Cortex of kidney (tissue), 1 donor: ENCODE results near the gene THADA.

ENCODE experiments used
- DNase-seq: peaks from one replicate; lab custom pipeline; 2025; lab: John Stamatoyannopoulos, UW

Gene THADA

GRCh38 chr2:43441195-43441594 is 154.6 kb downstream of the THADA start:
- DNase-seq = no peak

DNA sequence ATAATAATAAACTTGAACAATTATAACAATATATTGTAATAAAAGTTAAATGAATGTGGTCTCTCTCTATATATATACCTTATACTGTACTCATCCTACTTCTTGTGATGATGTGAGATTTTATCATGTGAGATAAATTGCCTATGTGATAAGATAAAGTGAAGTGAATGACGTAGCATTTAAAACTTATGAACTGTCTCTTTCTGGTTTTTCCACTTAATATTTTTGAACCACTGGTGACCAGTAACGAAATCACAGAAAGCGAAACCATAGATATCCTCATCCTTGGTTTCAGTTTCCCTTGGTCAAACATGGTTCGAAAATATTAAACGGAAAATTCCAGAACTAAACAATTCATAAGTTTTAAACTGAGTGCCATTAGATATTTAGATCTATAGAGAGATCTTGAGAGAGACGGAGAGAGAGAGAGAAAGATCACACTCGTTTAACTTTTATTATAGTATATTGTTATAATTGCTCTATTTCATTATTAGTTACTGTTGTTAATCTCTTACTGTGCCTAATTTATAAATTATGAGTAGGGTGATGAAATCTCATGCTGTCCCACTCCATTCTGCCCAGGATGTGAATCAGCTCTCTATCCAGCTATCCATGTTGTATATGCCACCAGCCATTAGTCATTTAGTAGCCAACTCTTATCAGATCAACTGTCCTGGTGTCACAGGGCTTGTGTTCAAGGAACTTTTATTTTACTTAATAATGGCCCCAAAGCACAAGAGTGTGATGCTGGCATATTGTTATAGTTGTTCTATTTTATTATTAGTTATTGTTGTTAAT is 156.8 kb downstream of the THADA start:
- no peak for DNase-seq

- no peak for DNase-seq
Observed at GRCh38 chr2:43438342-43438741, 157.5 kb downstream of the THADA start.

GRCh38 chr2:43437363-43437762 is 158.5 kb downstream of the THADA start:
- DNase-seq = no peak

- no peak for DNase-seq
Observed at GRCh38 chr2:43436431-43436830, 159.4 kb downstream of the THADA start.

DNA sequence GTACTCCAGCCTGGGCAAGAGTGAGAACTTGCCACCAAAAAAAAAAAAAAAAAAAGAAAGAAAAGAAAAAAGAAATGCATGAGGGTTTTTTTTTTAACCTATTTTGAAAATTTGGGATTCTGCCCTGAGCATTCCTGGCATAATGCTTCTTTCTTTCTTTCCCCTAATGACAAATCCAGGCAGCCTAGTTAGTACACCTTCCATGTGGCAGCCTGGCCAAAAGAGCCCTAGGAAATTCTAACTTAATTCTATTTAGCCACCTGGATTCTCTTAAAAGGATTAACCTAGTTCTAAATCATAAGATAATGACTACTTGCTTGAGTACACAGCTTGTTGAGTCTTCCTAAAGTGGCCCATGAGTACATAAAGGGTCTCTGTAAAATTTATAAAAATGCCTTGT is 160.1 kb downstream of the THADA start:
- no peak for DNase-seq

DNA sequence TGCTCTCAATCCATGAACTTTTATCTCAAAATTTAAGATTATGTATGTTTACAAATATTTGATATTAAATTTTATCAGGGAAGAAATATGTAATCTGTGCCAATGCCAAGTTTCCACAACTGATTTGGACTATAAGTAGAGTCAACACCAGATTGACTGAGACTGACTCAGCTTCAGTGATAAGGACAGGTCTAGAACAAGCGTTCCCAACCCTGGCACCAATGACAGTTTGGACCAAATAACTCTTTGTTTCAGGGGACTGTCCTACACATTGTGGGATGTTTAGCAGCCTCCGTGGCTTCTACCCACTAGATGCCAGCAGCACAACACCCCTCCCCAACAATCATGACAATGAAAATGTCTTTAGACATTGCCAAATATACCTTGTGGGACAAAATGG is 165.3 kb downstream of the THADA start:
- no peak for DNase-seq

DNA sequence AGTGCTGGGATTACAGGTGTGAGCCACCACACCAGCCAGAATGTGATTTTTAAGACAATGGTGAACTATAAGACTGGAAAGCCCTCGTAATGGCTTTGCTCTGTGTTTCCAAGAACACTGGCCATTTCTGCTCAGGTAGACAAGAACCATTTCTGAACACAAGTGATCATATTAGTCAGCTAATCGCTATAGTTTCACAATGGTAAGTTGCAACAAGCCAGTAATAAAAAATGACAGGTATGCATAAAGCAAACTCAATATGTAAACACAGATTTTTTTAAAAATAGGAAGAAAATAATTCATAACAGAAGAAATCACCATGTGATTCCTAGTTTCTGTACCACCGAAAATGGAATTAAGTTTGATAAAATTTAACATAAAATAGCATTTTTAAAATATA is 166.5 kb downstream of the THADA start:
- no peak for DNase-seq

- DNase-seq = no peak
Observed at GRCh38 chr2:43427032-43427424, 168.8 kb downstream of the THADA start.

DNA sequence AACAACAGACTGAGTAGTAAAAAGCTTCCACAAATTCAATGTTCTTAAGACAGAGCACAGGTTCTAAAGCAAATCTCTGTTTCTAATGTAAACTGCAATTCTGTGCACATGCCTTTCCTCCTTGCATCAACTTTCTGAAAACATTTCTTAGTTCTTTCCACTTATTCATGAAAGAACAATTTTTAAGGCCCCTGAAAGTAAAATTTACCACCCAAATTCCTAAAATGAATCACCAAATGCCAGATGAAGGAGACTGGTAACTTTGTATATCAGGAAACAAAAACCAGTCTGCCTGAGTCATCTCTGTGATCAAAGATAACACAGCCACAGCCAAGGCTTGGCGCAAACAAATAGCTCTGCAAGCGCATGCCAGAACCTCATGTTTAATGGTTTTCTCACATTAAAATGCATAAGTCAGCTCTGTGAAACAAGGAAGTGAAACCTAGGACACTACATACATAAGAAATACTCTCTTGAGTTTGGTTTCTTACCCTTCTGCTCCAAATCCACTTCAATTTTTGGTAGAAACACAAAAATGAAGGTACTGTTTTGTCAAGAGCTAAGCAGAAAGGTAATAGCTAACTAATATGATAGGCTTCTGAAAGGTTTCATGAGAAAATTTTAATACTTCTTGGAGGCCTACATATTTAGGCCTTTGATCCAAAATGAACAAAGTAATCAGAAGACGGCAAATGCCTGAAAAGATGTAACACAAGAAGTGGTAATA is 169.4 kb downstream of the THADA start:
- no peak for DNase-seq

DNA sequence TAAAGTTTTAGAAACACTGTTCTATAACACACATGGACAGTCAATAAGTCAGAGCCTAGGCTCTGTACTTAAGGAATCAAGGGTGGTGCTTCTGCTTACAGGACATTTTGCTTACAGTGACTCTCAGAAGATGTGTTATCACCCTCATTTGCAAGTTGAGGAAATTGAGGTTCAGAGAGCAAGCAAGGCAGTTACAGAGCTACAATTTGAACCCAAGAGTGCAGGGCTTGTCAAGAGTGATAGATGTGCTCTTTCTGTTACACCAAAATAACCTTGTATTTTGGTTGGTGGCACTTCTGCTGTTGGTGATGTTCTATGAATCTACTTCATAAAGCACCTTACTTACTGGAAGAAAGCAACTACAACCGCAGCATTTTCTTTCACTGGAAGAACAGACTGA is 170.2 kb downstream of the THADA start:
- no peak for DNase-seq

DNA sequence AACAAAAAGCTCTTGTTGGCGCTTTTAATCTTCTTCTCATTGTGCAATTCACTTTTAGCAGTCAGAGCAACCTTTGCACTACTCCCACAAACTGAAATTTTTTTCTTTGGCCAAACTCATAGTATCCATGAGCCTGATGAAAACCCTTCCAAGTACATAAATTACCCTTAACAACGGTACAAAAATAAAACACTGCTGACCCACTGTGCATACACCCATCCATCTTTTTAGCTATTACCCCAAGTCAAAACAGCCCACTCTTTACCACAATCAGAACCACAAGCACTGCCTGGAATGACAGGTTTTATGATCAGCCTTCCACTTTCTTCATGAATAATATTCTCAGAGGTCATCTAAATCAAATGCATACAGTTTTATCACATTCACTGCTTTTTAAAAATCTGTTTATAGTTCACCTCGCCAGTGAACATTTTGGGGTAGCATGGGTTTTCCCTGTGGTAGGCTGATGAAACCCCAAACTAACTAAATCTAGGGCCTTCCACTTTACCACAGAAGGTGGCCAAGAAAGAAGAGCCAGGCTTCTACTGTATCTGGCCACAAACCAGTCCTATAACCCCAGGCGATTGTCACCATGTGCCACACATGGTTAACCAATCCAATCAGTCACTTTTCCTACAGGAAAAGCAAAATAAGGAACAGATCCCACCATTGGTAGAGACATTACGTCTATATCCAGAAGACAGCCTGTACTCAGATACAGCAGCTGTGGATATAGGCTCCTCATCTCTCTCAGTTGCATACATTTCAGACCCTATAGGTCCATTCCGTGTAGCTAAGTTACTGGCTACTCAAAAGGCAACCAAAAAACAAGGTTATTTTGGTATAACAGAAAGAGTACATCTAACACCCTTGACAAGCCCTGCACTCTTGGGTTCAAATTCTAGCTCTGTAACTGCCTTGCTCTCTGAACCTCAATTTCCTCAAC is 171.3 kb downstream of the THADA start:
- no peak for DNase-seq

- no peak for DNase-seq
Observed at GRCh38 chr2:43423941-43424261, 171.9 kb downstream of the THADA start.

- DNase-seq = no peak
Observed at GRCh38 chr2:43421194-43421593, 174.6 kb downstream of the THADA start.

- DNase-seq = no peak
Observed at GRCh38 chr2:43420389-43420801, 175.4 kb downstream of the THADA start.

GRCh38 chr2:43419876-43420275 is 176.0 kb downstream of the THADA start:
- no peak for DNase-seq

DNA sequence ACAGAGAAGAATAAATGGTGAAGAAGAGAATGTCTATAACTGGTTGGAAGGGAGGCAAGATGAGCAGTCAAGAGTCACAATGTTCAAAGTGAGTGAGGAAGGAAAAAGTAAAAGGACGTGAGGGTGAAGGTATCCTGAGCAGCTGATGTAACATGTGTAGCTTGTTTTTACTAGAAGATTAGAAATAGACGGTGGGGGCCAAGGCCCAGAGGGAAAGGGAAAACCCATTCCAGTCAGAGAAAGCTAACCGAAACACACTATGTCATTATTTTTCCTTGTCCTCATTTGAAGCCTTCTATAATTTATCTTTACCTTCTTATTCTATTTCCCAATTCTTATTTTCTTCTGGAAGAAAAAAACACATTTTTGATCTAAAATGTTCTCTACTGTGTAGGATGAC is 176.6 kb downstream of the THADA start:
- DNase-seq = no peak

DNA sequence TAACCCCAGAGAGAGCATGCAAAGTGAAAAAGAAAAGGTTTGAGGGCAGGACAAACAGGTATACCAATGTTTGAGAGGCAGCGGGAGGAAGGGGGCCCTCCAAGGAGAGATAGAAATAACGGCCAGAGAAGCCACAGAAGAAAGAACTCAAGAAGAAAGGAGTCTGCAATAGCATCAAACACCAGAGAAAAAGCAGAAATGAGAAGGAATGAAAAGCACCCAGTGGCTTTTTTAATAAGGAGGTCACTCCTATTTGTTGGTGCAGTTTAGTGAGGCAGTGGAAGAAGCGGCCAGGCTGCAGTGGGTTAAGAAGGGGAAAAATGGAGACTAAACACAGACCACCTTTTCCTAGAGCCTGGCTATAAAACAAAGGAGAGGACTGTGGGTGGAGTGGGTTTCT is 177.2 kb downstream of the THADA start:
- no peak for DNase-seq

DNA sequence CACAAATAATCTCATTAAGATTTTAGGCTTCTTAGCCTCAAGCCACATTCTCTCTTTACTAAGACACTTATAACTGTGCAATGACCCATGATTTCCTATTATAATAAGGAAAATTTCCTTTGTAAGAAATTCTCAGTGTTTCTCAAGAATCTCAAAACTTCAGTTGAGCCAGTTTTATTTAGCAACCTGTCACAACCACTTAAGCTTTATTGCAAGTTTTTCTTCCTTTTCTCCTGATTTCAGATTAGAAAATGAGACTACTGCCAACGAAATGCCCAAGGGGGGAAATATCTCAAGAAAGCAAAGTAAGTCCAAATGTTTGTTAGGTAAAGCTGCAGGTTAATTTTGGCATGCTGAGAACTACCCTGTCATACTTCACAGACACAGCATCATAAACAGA is 178.5 kb downstream of the THADA start:
- no peak for DNase-seq

- DNase-seq = no peak
Observed at GRCh38 chr2:43415592-43415991, 180.2 kb downstream of the THADA start.

DNA sequence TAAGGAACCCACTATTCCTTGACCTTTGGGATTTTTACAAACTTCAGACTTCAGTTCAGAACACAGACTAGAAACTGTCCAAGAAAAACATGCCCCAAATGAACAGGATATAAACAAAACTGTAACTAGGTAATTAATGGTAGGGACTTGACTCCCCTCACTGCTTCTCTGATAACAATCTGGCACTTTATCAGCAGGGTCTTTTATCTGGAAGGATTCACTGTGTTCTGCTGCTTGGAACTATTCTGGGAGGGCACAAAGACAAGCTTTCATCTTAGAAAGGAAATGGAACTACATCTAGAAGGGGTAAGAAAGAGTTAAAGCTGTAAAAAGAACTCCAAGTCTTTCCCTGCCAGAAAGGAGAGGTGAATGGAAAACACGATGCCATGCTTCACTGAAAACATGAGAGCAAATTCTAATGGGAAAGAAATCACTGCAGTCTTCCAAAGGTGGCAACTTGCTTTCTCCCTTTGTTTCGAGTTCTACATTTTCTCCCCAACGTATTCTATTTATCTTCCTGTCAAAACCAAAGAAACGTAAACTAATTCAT is 181.2 kb downstream of the THADA start:
- no peak for DNase-seq

DNA sequence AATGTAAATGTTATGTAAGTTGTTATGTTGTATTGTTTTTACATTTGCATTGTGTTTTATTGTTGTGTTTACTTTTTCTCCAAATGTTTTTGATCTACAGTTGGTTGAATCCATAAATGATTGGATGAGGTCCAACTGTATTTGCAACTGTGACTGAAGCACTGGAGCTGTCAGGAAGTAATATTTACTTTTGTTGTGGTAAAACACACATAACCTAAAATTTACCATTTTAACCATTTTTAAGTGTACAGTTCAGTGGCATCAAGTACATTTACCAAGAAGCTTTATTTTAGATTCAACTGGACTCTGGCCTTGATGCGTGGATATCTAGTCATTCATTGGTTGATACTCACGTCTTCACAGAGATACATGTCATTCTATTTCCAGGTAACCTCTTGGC is 181.8 kb downstream of the THADA start:
- DNase-seq = no peak
